ENCODE data around the gene DLG3. TPM values are rescaled to one million over a fixed set of nuclear protein-coding genes. Genes with fewer than 3 reads are reported as not detected.

The DLG3 gene
- total and polyA plus RNA-seq, 2 of the 8 experiments (the other 6 are each of a cell fraction or from before 2014, with no cell fraction given): 29.2 to 63.8 TPM

GRCh38 chrX:70494441-70494840, 49.8 kb downstream of the DLG3 start:
- H3K27ac ChIP-seq (ENCODE audit: low read depth, low read length): no peak overlapping the region
- CTCF ChIA-PET (ENCODE audit: partially characterized antibody): interaction anchor here (1.5 kb wide), 1 partner anchor 11 kb away, joined by 4 read pairs; no protein-coding TSS in a partner anchor
- H2BK5ac ChIP-seq (ENCODE audit: low read depth, low read length): no peak overlapping the region
- H3K36me3 ChIP-seq (ENCODE audit: control insufficient read depth in 2 of 4, insufficient read depth in 4 of 4, low read length in 3 of 4): peaks cover 6 to 68% (median 41%) of the 10 kb centered on the region in 4 experiments
- H3K4ac ChIP-seq (replicated peaks; ENCODE audit: insufficient read length, low read depth, low read length): no peak overlapping the region
- no peak overlapping the region for H2AFZ ChIP-seq (ENCODE audit: low read length)
- H2BK12ac ChIP-seq (ENCODE audit: low read depth, low read length): no peak overlapping the region
- no peak overlapping the region for H3K9ac ChIP-seq (replicated peaks in 1 of 4; ENCODE audit: extremely low read depth in 1 of 4, low read depth in 3 of 4, low read length in 3 of 4)
- H3K18ac ChIP-seq (ENCODE audit: extremely low read depth, low read length): no peak overlapping the region
- no peaks in the 10 kb centered on the region for H3K79me1 ChIP-seq (ENCODE audit: low read depth, low read length)
- H4K91ac ChIP-seq (replicated peaks; ENCODE audit: insufficient read length, low read length): no peak overlapping the region
- no peaks in the 10 kb centered on the region for H3K9me3 ChIP-seq (ENCODE audit: insufficient read depth in 2 of 2, low read depth in 1 of 2, low read length in 1 of 2)
- H3K56ac ChIP-seq (replicated peaks; ENCODE audit: insufficient read length, low read depth, low read length): no peak overlapping the region
- FAIRE-seq (no peak), DNase-seq (ENCODE audit: low read depth in 1 of 2, low spot score in 2 of 2) (no peak)
- no peak overlapping the region for H2BK20ac ChIP-seq (ENCODE audit: low read length)
- peaks cover 0 to 10% of the 10 kb centered on the region in 2 experiments; a peak in 2 of 4 replicates for H3K79me2 ChIP-seq (ENCODE audit: control insufficient read depth in 1 of 2, insufficient read depth in 2 of 2, low read length in 2 of 2)
- no peak overlapping the region for H3K14ac ChIP-seq (ENCODE audit: insufficient read length)
- WGBS, 2 experiments (ENCODE audit: extremely low coverage in 1 of 2, insufficient coverage in 1 of 2, insufficient read length in 1 of 2, insufficient replicate concordance in 2 of 2, low coverage in 1 of 2, low lambda C conversion rate in 2 of 2, missing lambda C conversion rate in 1 of 2): 78% methylated on average over 4 of the region's 4 CpGs; no CpG with 5 or more reads in 1 of the 2 experiments
- H4K5ac ChIP-seq (ENCODE audit: insufficient read length, low read depth, low read length): no peak overlapping the region
- no peak overlapping the region for H3K23ac ChIP-seq (ENCODE audit: insufficient read length)
- no peak overlapping the region for H3K4me2 ChIP-seq (ENCODE audit: insufficient read depth in 1 of 2, low read depth in 2 of 2, low read length in 2 of 2)
- peaks cover 0 to 11% of the 10 kb centered on the region in 2 experiments for H4K20me1 ChIP-seq (replicated peaks in 1 of 2; ENCODE audit: control insufficient read depth in 1 of 2, insufficient read depth in 2 of 2, low read length in 2 of 2)
- H3K23me2 ChIP-seq (ENCODE audit: low read depth, low read length): no peaks in the 10 kb centered on the region
- POLR2A ChIA-PET (ENCODE audit: partially characterized antibody): interaction anchor here (1.3 kb wide), 1 partner anchor 39 kb away, joined by 3 read pairs; no protein-coding TSS in a partner anchor
- no peak overlapping the region for H3K4me3 ChIP-seq (ENCODE audit: extremely low read depth in 1 of 4, insufficient read depth in 2 of 4, low read depth in 3 of 4, low read length in 4 of 4)
- no peak overlapping the region for H2AK5ac ChIP-seq (ENCODE audit: low read depth, low read length)
- H2BK15ac ChIP-seq (ENCODE audit: low read length): no peak overlapping the region
- H4K8ac ChIP-seq (ENCODE audit: extremely low read depth, insufficient read depth, low read length): peak overlapping the region; percentile 21; the same call in 1 of the 2 replicates
- no peak overlapping the region for H2BK120ac ChIP-seq (replicated peaks; ENCODE audit: low read depth, low read length)
- H3K27me3 ChIP-seq (replicated peaks in 1 of 4; ENCODE audit: control insufficient read depth in 3 of 4, extremely low read depth in 1 of 4, insufficient read depth in 3 of 4, low read length in 3 of 4): no peaks in the 10 kb centered on the region
- no peaks in the 10 kb centered on the region for H3K4me1 ChIP-seq (replicated peaks in 1 of 4; ENCODE audit: control insufficient read depth in 3 of 4, insufficient read depth in 4 of 4, low read length in 3 of 4)
- no peak for TF ChIP-seq TAF7 (optimal IDR thresholded peaks at IDR 0.05; ENCODE audit: borderline replicate concordance, low read depth, low read length)
- no peak for TF ChIP-seq EZH2 (IDR thresholded peaks at IDR 0.05; ENCODE audit: low read depth, low read length, severe bottlenecking)
- no peak for TF ChIP-seq GTF2F1 (IDR thresholded peaks at IDR 0.05; ENCODE audit: borderline replicate concordance, low read depth, low read length)
- no peak for TF ChIP-seq TEAD4 (IDR thresholded peaks at IDR 0.05; ENCODE audit: low read depth, low read length)
- no peak for TF ChIP-seq SIRT6 (IDR thresholded peaks at IDR 0.05; ENCODE audit: low read length)
- no peak for TF ChIP-seq POU5F1 (IDR thresholded peaks at IDR 0.05; ENCODE audit: low read depth, low read length)
- TF ChIP-seq YY1 (IDR thresholded peaks at IDR 0.05; ENCODE audit: low read depth, low read length): no peak
- no peak for TF ChIP-seq TBP (IDR thresholded peaks at IDR 0.05; ENCODE audit: low read depth, low read length)
- TF ChIP-seq SIX5 (IDR thresholded peaks at IDR 0.05; ENCODE audit: low read depth, low read length): no peak
- no peak for TF ChIP-seq CTCF (IDR thresholded peaks at IDR 0.05; ENCODE audit: control extremely low read depth in 1 of 3, insufficient read depth in 1 of 3, low read depth in 1 of 3, low read length in 3 of 3)
- TF ChIP-seq PHF8 (conservative IDR thresholded peaks at IDR 0.05; ENCODE audit: low read depth, low read length): no peak
- no peak for TF ChIP-seq SUZ12 (IDR thresholded peaks at IDR 0.05; ENCODE audit: low read length)
